HG02981 (cell line): ENCODE measurements around the gene LIPC.

Experiments used
- ATAC-seq: cut with Tn5 transposase; IDR thresholded peaks from one replicate; pipeline ENCODE4 v1.9.1; 2021; ENCODE audit warnings: mild to moderate bottlenecking, moderate library complexity; ENCODE audit not compliant: unreplicated experiment

LIPC gene

DNA sequence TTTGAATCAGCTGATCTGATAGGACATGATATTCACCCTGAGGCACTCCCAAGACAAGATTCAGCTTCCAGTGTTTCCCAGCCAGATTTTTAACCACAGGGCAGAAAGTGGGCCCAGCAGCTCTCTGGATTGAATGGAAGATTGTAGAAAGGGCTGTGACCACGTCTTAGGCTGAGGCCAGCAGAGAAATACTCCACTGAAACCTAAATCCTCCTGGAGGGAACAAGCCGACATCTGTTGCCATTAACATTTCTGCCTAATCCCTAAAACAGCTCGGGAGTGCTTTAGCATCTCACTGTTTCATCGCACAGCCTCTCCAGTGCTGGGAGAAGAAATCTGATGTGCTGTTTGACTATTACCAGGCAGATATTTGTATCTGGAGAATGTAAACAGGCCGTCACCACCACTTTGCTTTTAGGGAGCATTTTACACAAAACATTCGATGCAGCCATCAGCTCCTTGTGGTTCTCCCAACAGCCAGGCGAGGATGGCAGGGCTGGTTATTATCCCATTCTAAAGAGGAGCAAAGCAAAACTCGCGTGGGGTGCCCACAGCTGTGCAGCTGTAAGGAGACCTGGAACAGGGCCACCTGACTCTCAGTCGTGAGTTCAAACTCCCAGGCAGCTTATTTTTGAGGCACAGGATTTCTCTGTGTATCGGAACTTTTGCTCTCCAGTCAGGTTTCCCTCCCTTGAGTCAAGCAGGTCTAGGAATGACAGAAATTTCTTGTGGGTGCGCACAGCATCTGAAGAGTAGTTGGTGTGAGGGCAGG, 117.4 kb downstream of the LIPC start:
- no peak for ATAC-seq

- no peak for ATAC-seq
Measured at GRCh38 chr15:58549785-58550074, 117.9 kb downstream of the LIPC start.

GRCh38 chr15:58551084-58551763, 119.4 kb downstream of the LIPC start:
- no peak for ATAC-seq

- ATAC-seq: no peak
Measured at GRCh38 chr15:58551764-58552504, 120.1 kb downstream of the LIPC start.

DNA sequence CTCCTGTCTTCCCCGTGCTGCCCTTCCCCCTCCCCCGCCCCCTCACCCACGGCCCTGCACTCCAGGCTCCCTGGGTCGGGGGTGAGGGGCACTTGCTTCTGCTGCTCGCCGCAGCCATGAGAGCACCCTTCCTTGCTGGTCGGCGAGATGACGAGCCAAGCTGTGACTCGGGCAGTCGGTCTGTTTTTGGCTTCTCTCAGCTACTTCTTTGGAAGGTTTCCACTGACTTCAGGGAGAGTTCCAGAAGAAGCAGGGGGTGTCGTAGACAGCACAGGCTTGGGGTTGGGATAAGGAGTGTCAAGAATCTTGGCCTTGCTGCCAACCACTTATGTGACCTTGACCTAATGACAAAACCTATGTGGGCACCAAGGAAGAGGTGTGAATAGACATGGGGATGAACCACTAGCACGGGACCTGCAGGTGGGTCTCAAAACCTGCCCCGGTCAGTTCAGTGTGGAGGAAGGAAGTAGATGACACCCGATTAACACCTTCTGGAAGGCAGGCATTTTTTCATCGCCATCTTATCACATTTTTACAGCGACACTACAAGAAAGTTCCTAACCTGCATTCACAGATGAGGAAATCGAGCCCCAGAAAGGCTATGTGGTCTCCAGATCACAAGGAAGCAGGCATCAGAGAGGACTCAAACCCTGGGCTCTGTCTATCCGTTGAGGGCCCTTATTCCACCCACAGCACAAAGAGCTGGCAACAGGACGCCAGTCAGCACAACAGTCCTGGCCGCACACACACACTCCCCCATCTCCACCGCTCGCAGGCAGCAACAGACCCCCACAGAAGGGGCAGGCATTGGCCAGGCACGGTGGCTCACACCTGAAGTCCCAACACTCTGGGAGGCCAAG, 120.9 kb downstream of the LIPC start:
- no peak for ATAC-seq

GRCh38 chr15:58553365-58553918, 121.7 kb downstream of the LIPC start:
- no peak for ATAC-seq

DNA sequence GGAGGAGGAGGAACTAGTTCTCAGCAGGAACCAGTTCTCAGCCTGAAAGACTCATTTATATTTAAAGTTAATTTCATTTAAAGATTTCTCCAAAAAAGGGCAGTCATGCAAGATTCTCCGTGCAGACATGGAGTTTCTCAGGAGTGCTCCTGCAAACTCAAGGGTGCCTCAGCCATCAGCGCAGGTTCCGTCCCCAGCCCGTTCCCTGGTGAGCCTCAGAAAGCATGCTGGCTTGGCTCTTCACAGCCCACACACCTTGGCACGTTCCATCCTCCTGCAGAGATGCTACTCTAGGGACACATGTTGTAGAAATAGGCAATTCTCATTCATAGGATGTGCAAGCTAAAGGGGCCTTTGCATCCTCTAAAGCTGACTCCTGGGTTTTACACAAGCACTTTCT, 123.0 kb downstream of the LIPC start:
- ATAC-seq: no peak

DNA sequence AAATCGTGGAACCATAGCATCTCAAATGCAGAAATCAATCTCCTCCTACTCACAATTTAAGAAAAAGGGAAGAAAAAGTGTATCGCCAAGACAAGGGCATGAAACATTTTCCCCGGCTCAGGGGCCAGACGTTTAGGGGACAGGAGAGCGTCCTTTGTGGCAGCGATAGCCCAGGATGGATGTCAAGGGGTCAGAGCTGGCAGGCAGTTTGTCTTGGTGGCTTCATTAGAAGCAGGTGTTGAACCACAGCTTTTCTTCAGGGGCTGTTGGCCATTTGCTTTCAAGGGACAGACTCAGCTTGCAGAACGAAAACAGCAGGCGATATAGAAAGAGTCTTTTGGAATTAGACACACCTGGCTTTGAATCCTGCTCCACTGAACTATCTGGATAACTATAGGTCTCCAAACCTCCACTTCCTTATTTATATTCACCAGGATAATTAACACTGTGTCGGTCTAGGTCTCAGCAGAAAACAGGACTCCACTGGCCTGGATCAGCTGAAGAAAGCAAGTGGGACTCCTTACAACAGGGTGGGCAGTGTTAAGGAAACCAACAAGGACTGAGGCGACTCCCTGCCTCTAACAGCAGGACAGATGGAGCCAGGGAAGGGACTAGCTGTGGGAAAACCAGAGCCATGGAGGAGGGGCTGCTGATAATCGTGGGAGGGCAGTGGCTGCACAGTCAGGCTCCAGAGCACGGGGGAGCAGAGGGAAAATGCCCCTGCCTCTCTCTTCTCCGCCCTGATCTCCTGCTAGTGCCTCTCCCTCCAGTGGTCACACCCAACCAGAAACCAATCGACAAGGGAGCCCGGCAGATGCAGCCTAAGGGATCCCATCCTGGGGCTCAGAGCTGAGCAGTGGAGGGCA, 123.6 kb downstream of the LIPC start:
- ATAC-seq: no peak

- ATAC-seq: no peak
Measured at GRCh38 chr15:58556028-58556361, 124.2 kb downstream of the LIPC start.

GRCh38 chr15:58556541-58556940, 124.8 kb downstream of the LIPC start:
- ATAC-seq: no peak

- ATAC-seq: no peak
Measured at GRCh38 chr15:58558777-58559176, 127.0 kb downstream of the LIPC start.

DNA sequence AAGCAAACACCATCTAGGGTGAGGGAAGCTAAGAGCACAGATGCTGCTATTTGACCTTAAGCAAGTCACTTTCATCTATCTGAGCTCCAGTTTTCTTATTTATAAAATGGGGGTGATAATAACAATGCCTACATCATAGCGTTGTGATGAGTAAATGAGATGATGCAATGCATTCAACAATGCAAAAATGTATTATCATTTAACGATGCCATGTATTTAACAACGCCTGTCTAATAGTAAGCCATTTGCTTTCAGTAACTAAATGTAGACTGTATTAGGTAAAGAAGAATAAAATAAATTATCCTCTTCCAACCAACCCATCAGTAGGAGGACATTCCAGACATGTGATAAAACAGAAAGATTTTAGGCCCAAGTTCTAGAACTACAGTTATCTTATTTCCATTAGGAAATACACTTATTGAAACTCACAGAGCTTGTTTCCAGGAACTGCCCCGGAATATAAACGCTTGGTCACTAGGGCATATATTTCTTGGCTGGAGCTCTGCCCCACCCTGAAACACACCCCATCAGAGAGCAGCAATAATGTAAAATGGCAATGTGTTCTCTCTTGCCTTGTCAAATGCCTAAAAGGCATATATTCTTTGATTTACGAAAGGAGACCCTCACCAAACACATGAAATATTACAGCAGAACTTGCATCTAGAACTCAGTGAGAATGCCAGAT, 128.3 kb downstream of the LIPC start:
- no peak for ATAC-seq

DNA sequence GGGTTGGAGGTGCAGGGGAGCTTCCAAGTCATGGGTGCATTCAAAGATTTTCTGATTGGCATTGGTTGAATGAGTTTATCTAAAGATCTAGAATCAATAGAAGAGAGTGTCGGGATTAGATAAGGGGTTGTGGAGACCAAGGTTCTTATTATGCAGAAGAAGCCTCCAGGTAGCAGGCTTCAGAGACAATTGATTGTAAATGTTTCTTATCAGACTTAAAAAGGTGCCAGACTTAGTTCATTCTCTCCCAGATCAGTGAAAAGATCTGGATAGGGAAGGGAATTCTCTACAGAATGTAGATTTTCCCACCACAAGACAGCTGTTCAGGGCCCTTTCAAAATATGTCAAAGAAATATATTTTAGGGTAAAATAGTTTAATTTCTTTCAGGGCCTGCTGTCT, 129.5 kb downstream of the LIPC start:
- no peak for ATAC-seq

- no peak for ATAC-seq
Measured at GRCh38 chr15:58562135-58562534, 130.3 kb downstream of the LIPC start.

- no peak for ATAC-seq
Measured at GRCh38 chr15:58564981-58565380, 133.2 kb downstream of the LIPC start.

- no peak for ATAC-seq
Measured at GRCh38 chr15:58565619-58566018, 133.8 kb downstream of the LIPC start.

- no peak for ATAC-seq
Measured at GRCh38 chr15:58566029-58566428, 134.2 kb downstream of the LIPC start.

DNA sequence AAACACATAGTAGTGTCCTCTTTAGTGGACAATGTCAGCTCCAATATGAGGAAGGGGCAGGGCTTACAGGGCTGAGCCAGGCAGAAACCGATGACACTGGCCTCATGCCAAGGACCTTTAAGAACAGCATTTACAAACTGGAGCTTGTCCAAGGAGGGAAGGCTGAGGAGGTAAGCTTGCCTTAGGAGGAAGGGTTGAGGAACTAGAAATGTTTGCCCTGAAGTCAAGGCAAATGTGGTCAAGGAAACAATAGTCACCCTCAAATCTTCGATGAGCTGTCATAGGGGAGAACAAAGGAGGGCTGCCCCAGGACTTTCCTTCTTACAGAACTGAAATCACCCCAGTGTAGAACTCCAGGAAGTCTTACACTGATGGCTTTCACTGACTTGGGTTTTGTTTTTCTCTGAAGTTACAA, 136.4 kb downstream of the LIPC start:
- no peak for ATAC-seq

GRCh38 chr15:58569455-58569854, 137.7 kb downstream of the LIPC start:
- ATAC-seq: no peak
